G401 (cell line): Measurements from ENCODE around the gene CLNK. TPM values are rescaled to one million over a fixed set of nuclear protein-coding genes. Genes with fewer than 3 reads are reported as not detected.

Experiments
- DNase-seq: peaks from one replicate; pipeline ENCODE4 v3.0.0-alpha.2; 2015; ENCODE audit warnings: low spot score
- in situ Hi-C: cut with HindIII; loops from 2 replicates; pipeline ENCODE4 v1.10.0; 2016; ENCODE audit warnings: low sequenced_read_pairs, mixed read lengths
- total RNA-seq: library from RNA; depleted of rRNA; stranded (reverse); fragments of >200 nt; shearing (Covaris generic); gene quantifications from 2 replicates; pipeline ENCODE4 v1.2.3, GENCODE V29; 2014

CLNK gene
- total RNA-seq, 1 experiment from 2014 or later: not detected

- in situ Hi-C loops: no loop called here
- DNase-seq: no peak
Observed at GRCh38 chr4:10554121-10554520, 130.4 kb downstream of the CLNK start.

- in situ Hi-C loops: no loop called here
- no peak for DNase-seq
Observed at GRCh38 chr4:10552591-10553280, 131.8 kb downstream of the CLNK start.

GRCh38 chr4:10535912-10536311 is 148.7 kb downstream of the CLNK start:
- DNase-seq: no peak
- in situ Hi-C loops: loop anchor here (25.0 kb wide), 1 partner anchor 349 kb away; no protein-coding TSS in a partner anchor

- in situ Hi-C loops: loop anchor here (25.0 kb wide), 1 partner anchor 348 kb away; no protein-coding TSS in a partner anchor
Observed at GRCh38 chr4:10534820-10535219, 149.7 kb downstream of the CLNK start.

GRCh38 chr4:10532155-10532554 is 152.4 kb downstream of the CLNK start:
- in situ Hi-C loops: loop anchor here (25.0 kb wide), 1 partner anchor 345 kb away; no protein-coding TSS in a partner anchor

More at GRCh38 chr4:10534820-10535219, 149.7 kb downstream of the CLNK start:
- no peak for DNase-seq

GRCh38 chr4:10530137-10530786 is 154.3 kb downstream of the CLNK start:
- DNase-seq: no peak
- in situ Hi-C loops: loop anchor here (25.0 kb wide), 1 partner anchor 343 kb away; no protein-coding TSS in a partner anchor

More at GRCh38 chr4:10532155-10532554, 152.4 kb downstream of the CLNK start:
- DNase-seq: no peak

- no peak for DNase-seq
- in situ Hi-C loops: loop anchor here (25.0 kb wide), 1 partner anchor 342 kb away; no protein-coding TSS in a partner anchor
Observed at GRCh38 chr4:10529291-10530136, 155.1 kb downstream of the CLNK start.

- in situ Hi-C loops: loop anchor here (25.0 kb wide), 1 partner anchor 340 kb away; no protein-coding TSS in a partner anchor
- DNase-seq: no peak
Observed at GRCh38 chr4:10527438-10527837, 157.1 kb downstream of the CLNK start.

GRCh38 chr4:10526429-10527222 is 157.9 kb downstream of the CLNK start:
- in situ Hi-C loops: loop anchor here (25.0 kb wide), 1 partner anchor 339 kb away; no protein-coding TSS in a partner anchor
- DNase-seq: no peak

- in situ Hi-C loops: no loop called here
- DNase-seq: no peak
Observed at GRCh38 chr4:10524196-10524833, 160.3 kb downstream of the CLNK start.

- DNase-seq: no peak
- in situ Hi-C loops: no loop called here
Observed at GRCh38 chr4:10521424-10521823, 163.1 kb downstream of the CLNK start.

- DNase-seq: no peak
- in situ Hi-C loops: no loop called here
Observed at GRCh38 chr4:10509733-10510132, 174.8 kb downstream of the CLNK start.

- no peak for DNase-seq
- in situ Hi-C loops: no loop called here
Observed at GRCh38 chr4:10506077-10506476, 178.5 kb downstream of the CLNK start.

- in situ Hi-C loops: no loop called here
Observed at GRCh38 chr4:10504570-10505179, 179.9 kb downstream of the CLNK start.

GRCh38 chr4:10502717-10503116 is 181.9 kb downstream of the CLNK start:
- in situ Hi-C loops: no loop called here

More at GRCh38 chr4:10504570-10505179, 179.9 kb downstream of the CLNK start:
- DNase-seq: no peak

GRCh38 chr4:10500776-10501175 is 183.8 kb downstream of the CLNK start:
- in situ Hi-C loops: no loop called here
- DNase-seq: no peak

More at GRCh38 chr4:10502717-10503116, 181.9 kb downstream of the CLNK start:
- DNase-seq: no peak

GRCh38 chr4:10496200-10496599 is 188.4 kb downstream of the CLNK start:
- in situ Hi-C loops: no loop called here
- DNase-seq: no peak

GRCh38 chr4:10495651-10496050 is 188.9 kb downstream of the CLNK start:
- in situ Hi-C loops: no loop called here
- no peak for DNase-seq
